ENCODE measurements around the gene CCDC178.

The CCDC178 gene

DNA sequence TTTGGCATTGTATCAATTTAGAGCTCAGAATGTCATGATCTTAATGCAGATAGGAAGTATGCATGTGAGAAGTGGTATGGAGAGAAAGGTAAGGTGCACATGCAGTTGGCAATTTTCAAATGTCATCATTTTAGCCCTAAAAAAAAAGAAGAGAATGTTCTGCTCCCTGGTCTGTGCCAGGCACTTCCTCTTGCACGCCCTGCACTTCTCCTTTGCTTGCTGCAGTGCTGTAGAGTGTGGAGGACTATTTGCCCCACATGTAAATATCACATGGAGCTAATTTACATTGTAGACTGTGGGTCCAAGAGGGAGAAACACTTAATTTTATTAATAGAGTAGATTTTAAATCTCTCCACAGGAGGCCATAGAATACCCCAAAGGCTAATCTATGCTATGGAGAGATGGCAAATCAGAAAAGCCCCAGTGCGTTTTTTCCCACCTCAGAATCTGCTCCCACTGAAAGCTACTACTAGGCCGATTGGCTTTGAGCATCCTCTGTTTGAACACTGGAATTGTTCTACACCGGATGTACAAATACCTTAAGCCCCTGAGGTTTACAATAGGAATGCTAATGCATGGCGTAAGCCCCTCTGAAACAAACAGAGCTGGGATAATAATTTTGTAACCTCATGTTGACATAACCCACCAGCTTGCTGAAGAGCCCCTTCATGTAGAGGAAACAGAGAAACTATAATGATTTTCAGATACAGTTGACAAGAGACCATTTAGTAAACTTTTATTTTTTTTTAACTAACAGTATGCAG is 530.5 kb downstream of the CCDC178 start:
- DNase-seq = no peak

DNA sequence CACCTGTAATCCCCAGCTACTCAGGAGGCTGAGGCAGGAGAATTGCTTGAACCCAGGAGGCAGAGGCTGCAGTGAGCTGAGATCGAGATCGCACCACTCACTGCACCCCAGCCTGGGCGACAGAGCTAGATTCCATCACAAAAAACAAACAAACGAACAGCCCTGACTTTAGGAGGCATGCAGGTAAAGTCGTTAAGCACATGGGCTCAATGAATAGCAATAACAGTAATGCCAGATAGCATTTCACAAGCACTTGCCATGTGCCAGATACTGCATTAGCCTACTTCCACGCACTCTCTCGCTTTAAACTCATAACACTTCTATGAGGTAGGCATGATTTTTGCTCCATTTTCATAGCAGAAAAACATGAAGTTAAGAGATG is 532.1 kb downstream of the CCDC178 start:
- no peak for DNase-seq

DNA sequence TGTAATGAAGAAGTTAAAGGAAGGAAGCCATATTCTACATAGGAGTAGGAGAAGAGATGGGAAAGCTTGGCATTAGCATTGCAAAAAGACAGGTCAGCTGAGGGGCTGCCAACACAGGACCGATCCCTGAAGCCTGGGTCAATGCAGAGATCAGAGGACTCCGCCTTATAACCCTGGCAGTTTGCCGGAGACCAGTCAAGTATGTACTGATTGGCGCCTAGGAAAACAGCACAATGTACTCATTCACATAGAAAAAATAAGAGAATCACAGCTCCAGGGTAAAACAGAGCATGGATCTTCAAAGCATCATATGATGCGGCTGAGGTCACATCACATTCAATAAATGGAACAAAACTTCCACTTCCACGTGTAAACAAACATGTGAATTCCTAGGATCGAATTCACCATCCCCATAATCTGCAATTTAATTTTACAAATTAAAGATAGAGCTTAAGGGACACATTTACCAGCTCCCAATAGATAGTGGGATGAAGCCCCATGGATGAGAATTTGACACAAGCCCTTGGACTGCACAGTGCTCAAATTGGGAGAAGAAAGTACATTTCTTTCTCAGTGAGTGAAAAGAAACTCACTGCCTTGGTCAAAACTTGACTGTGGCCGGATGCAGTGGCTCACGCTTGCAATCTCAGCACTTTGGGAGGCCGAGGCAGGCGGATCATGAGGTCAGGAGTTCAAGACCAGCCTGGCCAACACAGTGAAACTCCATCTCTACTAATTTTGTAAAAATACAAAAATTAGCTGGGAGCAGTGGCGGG is 532.7 kb downstream of the CCDC178 start:
- no peak for DNase-seq

DNA sequence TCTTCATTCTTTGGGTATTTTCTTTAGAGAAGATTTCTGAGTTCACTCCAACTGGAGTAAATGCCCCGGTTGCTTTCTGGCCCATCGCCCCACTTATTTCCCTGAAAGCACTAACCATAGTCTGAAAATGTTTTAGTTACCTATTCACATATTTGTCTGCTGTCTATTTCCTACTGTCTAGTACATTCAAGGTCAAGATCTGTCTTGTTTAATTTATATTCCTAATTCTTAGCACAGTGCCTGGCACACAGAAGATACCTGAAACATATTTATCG is 533.3 kb downstream of the CCDC178 start:
- no peak for DNase-seq

DNA sequence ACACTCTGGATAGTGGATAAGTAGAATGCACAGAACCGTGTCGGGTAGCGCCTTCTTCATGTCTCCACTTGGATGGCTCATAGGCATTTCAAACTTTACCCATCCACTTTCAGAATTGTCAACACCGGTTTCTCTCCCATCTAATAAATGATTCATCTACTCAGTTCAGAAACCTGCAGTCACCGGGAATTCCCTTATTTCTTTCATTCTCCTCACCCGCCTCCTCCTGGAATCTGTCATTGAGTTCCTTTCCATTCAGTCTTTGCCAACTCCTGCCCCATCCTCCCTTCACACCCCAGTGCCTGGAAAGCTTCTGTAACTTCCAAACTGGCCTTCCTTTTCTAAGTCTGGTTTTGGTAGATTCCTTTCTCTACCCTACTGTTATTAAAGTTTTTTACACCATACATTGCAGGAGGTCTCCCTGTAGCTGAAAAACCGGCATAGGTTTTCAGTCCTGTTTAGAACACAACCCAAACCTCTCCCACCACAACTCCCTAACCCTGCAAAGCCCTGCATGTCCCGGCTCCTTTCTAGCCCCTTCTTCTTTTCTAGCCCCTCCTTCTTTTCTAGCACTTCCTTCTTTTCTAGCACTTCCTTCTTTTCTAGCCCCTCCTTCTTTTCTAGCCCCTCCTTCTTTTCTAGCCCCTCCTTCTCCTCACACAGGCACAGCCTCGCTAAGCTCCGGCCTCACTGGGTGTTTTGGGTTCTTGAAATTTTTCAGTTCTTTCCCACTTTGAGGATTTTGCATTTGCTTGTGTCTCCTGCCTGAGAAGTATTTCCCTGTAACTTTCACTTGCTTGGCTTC is 533.8 kb downstream of the CCDC178 start:
- DNase-seq = no peak

DNA sequence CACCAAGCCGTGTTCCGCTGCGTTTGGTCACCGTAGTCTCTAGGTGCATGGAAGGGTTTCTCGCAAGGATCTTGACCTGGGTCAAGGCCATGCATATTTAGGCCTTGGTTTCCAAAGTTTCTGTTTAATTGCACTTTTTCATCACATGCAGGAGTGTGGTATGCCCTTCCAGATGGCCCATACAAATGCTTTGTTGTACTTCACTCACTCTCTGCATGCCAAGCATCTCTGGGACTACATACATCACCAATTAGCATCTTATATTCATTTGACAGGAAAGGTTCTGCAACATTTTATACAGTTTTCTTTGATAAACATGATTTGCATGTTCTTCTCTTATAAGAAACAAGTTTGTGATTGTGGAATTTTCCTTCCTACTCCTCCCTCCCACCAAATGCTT is 534.9 kb downstream of the CCDC178 start:
- DNase-seq = no peak

DNA sequence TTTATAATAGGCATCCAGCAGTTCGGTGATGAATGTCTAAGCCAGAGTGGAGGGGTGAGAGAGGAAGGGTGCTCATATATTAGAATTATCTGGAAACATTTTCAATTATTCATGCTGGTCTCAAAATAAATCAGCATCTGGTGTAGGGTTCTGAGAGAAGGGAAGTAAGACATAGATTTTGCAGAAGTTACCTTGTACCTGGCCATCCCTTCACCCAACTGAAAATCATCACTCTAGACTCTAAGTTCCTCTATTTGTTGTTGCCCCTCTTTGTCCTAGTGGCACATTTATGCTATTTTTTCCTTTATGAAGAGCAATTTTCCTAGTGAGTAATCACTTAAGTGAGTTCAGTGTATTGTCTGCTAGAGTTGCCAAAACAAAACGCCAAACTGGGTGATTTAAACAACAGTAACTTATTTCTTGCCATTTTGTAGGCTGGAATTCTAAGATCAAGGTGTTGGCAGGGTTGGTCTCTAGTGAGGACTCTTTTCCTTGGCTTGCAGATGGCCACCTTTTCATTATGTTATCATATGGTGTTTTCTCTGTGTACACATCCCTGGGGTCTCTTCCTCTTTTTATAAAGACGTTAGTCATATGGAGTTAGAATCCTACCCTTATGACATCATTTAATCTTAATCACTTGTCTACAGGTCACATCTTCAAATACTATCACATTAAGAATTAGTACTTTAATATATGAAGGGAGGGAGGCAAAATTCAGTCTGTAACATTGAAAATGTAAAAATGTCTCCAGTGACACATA is 537.8 kb downstream of the CCDC178 start:
- no peak for DNase-seq

DNA sequence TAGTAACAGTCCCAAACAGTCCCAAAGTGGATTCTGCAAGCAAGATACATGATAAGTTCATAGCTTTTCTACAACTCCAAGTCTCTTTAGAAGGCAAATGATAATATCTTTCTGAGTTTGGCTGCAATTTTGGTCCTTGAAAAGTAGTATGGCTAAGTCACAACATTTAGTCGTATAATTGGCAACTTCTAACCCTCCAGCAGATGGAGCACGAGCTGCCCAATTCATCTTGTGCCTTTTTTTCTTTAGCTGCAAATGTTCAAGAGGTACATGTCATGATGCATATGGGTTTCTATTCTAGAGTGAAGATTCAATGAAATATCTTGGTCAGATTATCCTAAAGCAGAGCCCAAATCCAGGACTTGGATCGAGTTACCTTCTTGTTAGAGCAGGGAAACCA is 540.7 kb downstream of the CCDC178 start:
- DNase-seq = no peak

DNA sequence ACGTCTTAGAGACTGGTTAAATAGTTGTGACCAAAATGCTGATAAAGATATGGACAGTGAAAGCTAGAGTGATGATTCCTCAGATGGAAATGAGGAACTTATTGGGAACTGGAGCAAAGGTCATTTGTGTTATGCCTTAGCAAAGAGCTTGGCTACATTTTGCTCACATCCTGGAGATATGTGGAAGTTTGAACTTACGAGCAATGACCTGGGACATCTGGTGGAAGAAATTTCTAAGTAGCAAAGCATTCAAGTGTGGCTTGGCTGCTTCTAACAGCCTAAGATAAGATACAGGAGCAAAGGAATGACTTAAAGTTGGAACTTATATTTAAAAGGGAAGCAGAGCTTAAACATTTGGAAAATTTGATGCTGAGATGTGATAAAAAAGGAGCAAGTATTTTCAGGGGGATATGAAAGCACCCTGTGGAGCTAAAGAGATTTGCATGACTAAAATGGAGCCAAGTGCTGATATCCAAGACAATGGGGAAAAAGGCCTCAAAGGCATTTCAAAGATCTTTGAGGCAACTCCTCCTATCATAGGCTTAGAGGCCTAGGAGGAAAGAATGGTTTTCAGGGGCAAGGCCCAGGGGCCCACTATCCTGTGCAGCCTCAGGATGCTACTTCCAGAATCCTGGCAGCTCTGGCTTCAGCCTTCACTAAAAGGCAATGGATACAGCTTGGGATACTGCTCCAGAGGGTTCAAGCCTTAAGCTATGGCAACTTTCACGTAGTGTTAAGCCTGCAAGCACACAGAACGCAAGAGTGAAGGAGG is 543.6 kb downstream of the CCDC178 start:
- DNase-seq = no peak

DNA sequence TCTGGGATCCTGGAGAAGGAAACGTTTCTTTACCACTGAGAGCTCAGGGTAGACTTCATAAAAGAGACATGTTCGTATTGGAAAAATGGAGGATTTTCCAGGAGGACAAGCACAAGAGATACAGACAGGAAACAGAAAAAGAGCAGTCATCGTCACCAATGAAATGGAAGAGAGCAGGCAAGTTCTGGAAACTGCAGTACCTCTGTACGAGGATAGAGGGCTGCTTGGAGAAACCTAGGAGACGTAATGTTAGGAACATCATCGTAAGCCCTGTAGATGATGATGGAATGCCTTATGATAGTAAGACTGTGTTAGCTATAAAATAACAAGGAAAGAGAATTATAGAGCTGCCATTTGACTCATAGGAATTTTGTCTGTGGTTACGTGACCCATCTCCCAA is 546.6 kb downstream of the CCDC178 start:
- DNase-seq = no peak

DNA sequence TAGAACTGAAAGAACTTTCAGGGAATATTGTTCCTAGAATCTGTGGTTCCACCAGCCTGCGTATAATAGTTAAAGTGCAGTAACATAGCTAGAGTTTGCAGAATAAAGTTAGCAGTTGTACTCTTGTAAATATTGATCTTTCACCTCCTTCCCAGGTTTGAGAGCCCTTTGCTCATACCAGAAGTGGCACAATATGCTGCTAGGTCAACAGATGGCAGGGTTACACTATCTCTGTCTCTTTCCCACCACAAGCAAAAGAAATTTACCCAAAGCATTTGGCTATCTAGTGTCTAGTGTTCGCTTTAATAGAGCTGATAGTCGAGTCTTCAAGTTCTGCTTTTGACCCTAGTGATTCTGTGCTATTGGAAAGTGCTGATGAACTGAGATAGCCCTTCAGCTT is 548.7 kb downstream of the CCDC178 start:
- DNase-seq = no peak

DNA sequence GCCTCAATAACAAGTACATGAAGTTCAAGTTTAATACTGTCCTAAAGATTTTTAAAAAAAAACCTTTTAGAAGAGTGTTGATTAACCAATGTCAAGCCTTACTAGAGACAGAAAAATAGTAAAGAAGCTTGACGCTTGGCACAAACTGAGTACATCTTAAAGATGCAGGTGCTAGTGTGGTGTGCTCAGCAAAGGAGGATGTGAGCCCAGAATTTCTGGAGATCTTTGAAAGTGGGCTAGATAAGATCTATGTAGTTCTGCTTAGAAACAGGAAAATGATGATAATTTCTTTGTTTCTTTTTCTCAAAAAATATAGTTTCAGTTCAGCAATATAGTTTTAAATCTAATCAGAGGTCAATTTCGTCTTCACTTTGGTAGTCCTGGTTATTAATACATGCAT is 549.4 kb downstream of the CCDC178 start:
- no peak for DNase-seq

DNA sequence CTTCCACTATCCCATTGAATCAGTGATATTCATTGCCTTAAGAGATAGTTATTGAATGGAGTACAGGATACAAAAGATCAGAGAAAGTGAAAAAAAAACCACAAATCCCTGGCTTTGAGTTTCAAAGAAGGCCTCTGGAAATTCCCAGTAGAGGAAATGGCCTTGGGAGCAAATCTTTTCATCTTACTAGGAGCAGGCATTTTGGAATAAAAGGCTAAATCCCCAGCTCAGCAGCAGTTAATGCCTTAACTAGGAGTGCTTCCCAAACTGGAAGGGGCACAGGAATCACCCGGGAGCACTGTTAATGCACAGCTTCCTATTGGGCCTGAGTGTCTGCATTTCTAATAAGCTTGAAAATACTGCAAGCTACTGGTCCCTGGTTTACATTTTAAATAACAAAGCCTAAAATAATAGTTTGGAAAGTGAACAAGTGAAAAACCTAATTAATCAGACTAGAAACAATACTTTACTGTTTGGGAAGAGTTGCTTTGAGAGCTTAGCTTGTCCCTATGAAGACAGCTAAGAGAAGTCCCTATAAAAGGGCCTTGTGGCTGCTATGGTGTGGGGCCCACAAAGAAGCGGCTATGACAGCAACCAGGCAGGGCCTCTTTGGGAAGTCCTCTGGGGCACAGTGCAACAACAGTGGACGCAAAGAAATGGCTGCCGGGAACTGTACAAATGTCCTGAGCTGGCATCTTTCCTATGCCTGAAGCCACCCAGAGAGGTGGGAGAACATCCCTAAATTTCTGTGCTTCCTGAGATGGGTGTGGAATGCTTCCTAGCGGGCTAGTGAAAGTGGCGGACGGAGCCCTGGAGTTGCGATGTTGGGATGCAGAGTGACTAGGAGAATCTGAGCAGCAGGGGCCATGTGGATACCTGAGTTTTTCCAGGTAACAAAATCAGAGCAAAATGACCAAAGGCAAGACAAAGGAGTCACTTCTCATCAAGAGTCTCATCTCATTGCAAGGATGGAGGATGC is 550.6 kb downstream of the CCDC178 start:
- no peak for DNase-seq

DNA sequence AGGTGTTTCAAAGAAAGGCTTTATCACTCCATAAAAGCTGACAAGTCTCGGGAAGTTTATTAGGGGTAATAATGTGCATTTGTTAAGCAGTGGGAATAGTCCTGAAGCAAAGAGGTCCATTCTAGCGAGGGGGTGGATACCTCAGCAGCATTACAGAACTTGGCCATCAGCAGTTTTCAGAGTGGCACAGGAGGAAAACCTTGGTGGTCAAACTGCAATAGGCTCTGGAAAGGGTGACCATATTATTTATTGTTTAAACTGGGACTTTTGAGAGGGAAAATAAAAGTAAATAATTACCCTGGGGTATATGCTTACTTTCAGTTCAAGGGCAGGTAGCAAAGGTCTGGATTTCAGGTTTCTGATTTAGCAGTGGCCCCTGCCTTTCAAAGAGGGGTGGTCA is 552.2 kb downstream of the CCDC178 start:
- DNase-seq = no peak
